H1 (cell line): ENCODE results near the gene KDSR. TPM values are rescaled to one million over a fixed set of nuclear protein-coding genes. Genes with fewer than 3 reads are reported as not detected.

ENCODE experiments used
- ASH2L ChIP-seq: fragments of 200-600, 300-600 bp; sonication (generic); IDR thresholded peaks from one replicate; pipeline ENCODE4 v1.7.1; 2017; ENCODE audit warnings: low read length
- BACH1 ChIP-seq: IDR thresholded peaks from 2 replicates; pipeline ENCODE4 v1.6.1; 2012; ENCODE audit warnings: low read length, improper control_type of control experiment
- CHD1 ChIP-seq: IDR thresholded peaks from 2 replicates; pipeline ENCODE4 v1.6.1; 2012; ENCODE audit warnings: low read depth, low read length, improper control_type of control experiment
- E2F6 ChIP-seq: IDR thresholded peaks from 2 replicates; pipeline ENCODE4 v1.6.1; 2012; ENCODE audit warnings: inconsistent platforms
- NRF1 ChIP-seq: IDR thresholded peaks from 2 replicates; pipeline ENCODE4 v1.6.1; 2011; ENCODE audit warnings: mild to moderate bottlenecking, low read depth, low read length, improper control_type of control experiment
- SRF ChIP-seq: IDR thresholded peaks from 2 replicates; pipeline ENCODE4 v1.6.1; 2011; ENCODE audit warnings: mild to moderate bottlenecking, low read depth, low read length, moderate library complexity
- SUZ12 ChIP-seq: fragments of 200-600 bp; sonication (generic); IDR thresholded peaks from 2 replicates; pipeline ENCODE4 v1.6.1; 2012; ENCODE audit warnings: mild to moderate bottlenecking, inconsistent platforms, low read length, moderate library complexity, mixed read lengths
- TAF7 ChIP-seq: optimal IDR thresholded peaks from 2 replicates; pipeline ENCODE3; 2011; ENCODE audit warnings: low read depth, mild to moderate bottlenecking, inconsistent platforms, low read length, moderate library complexity, borderline replicate concordance
- TBP ChIP-seq: IDR thresholded peaks from 2 replicates; pipeline ENCODE4 v1.6.1; 2011; ENCODE audit warnings: low read depth, low read length, improper control_type of control experiment
- TCF12 ChIP-seq: IDR thresholded peaks from 2 replicates; pipeline ENCODE4 v1.6.1; 2011; ENCODE audit warnings: low read depth, mild to moderate bottlenecking, low read length
- polyA plus RNA-seq, 7 experiments: library from polyadenylated mRNA; depleted of rRNA in 3 of 7; stranded (reverse) in 5 of 7; unstranded in 2 of 7; fragments of >200 nt in 5 of 7; fragments of 200-250 nt in 2 of 7; gene quantifications; 1 replicate in 5 of 7; 2 replicates in 1 of 7; 4 replicates in 1 of 7; pipeline versions ENCODE4 v1.2.1 to v1.2.3, GENCODE V29; 2011 to 2013; ENCODE audit warnings: missing spikeins in 2 of 7, mixed read lengths in 2 of 7
- total RNA-seq: library from RNA; stranded (reverse); fragmentation: NEBNext Ultra II Directional; extraction: Animal tissue kit (Norgen Biotek cat#: 25700); gene quantifications from 2 replicates; pipeline ENCODE4 v1.2.1, GENCODE V29; 2021

The KDSR gene
- total and polyA plus RNA-seq, 2 of the 8 experiments (the other 6 are each of a cell fraction or from before 2014, with no cell fraction given): 12.4 to 50.5 TPM

GRCh38 chr18:63284173-63284799 lies 82.7 kb downstream of the KDSR start (continued):
- TF ChIP-seq NRF1 (no peak), TBP (no peak), SRF (no peak), BACH1 (no peak), SUZ12 (no peak), TCF12 (no peak), E2F6 (no peak), TAF7 (no peak), ASH2L (no peak), CHD1 (no peak)
- TF ChIP-seq, all 59 proteins: peak for 0
